ENCODE results near the gene NDN.

NDN gene

GRCh38 chr15:23647421-23648370 lies 39.4 kb downstream of the NDN start, which contains the start of gene MAGEL2:
Gene MAGEL2, minus strand, starts transcription at chr15:23647867. Its CDS starts 125 bp downstream, at chr15:23647742.
- H3K27ac Mint-ChIP-seq, result no peak within 1 kb of the TSS
- H3K27me3 Mint-ChIP-seq (ENCODE audit: low read depth), result peaks cover 4% of the 10 kb centered on the region
- no peaks in the 10 kb centered on the region for H3K9me3 Mint-ChIP-seq
- H3K4me1 Mint-ChIP-seq (ENCODE audit: low read depth), result no peaks in the 10 kb centered on the region
- DNase-seq (ENCODE audit: low spot score), result no peak
- no peaks in the 10 kb centered on the region for H3K36me3 Mint-ChIP-seq (ENCODE audit: low read depth)
- no peak within 1 kb of the TSS for H3K4me3 Mint-ChIP-seq

DNA sequence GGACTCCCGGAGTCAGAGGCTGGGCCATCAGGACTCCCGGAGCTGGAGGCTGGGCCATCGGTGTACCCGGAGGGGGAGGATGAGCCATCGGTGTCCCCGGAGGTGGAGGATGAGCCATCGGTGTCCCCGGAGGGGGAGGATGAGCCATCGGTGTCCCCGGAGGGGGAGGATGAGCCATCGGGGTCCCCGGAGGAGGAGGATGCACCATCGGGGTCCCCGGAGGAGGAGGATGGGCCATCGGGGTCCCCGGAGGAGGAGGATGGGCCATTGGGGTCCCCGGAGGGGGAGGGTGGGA lies 40.2 kb downstream of the NDN start:
- no peak for DNase-seq (ENCODE audit: low spot score)
- Mint-ChIP-seq H3K36me3 (ENCODE audit: low read depth) (no peaks in the 10 kb centered on the region), H3K4me3 (no peak overlapping the region), H3K27me3 (ENCODE audit: low read depth) (peaks cover 4% of the 10 kb centered on the region), H3K27ac (no peak overlapping the region), H3K4me1 (ENCODE audit: low read depth) (no peaks in the 10 kb centered on the region), H3K9me3 (no peaks in the 10 kb centered on the region)

DNA sequence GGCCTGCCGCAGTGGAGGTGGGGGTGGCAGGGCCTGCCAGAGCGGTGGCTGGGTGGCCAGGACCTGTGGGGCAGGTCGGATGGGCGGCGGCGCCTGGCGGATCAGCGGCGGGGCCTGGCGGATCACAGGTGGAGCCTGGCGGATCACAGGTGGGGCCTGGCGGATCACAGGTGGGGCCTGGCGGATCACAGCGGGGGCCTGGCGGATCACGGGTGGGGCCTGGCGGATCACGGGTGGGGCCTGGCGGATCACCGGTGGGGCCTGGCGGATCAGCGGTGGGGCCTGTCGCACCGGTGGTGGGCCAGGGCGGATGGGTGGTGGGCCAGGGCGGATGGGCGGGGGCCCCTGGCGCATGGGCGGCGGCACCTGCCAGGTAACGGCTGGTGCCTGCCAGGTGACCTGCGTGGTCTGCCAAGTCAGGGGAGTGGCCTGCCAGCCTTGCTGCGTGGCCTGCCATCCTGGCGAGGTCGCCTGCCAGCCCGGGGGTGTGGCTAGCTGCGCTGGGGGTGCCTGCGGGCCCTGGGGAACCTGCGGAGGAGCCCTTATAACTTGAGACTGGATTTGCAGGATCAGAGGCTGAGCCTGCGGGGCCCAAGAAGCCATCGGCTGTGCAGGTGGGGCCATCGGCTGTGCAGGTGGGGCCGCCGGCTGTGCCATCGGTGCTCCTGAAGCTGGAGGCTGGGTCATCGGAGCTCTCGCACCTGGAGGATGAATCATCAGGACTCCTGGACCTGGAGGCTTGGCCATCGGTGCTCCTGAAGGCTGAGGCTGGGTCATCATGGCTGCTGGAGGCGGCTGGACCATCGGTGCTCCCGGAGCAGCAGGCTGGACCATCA lies 40.7 kb downstream of the NDN start:
- Mint-ChIP-seq H3K4me3 (no peak overlapping the region), H3K27me3 (ENCODE audit: low read depth) (peaks cover 4% of the 10 kb centered on the region), H3K27ac (no peak overlapping the region), H3K4me1 (ENCODE audit: low read depth) (no peaks in the 10 kb centered on the region), H3K9me3 (no peaks in the 10 kb centered on the region), H3K36me3 (ENCODE audit: low read depth) (no peaks in the 10 kb centered on the region)
- DNase-seq (ENCODE audit: low spot score), result no peak

DNA sequence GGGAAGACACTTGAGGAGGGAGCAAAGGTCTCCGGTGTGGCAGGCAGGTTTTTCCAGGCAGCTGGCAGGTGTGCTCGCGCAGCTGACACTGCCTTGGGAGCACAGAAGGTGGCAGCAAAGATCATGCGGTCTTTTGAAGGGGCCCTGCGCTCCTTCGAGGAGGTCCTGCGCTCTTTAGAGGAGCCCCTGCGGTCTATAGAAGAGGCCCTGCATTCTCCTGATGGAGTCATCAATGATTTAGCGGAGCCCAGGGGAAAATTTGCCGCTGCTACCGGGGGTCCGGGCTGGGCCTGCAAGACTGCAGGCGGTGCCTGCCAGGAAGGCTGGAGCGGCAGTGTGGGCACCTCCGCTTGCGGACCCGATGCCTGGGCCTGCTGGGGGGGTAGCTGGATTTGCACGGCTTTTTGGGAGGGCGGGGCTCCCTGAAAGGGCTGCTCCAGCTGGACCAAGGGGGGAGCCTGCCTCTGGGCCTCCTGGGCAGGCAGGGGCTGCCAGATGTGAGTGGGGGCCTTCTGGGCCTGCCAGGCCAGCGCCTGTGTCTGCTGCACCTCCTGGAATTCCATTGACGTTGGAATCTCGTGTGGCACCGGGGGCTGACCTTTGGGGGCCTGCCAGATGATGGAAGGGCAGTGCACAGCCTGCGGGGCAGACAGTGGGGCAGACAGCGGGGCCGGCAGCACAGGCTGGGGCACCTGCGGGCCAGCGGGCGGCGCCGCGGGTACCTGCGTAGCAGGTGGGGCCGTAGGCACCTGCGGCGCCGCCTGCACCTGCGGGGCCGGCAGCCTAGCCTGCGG lies 41.5 kb downstream of the NDN start:
- Mint-ChIP-seq H3K27me3 (ENCODE audit: low read depth) (peaks cover 4% of the 10 kb centered on the region), H3K4me3 (no peak overlapping the region), H3K4me1 (ENCODE audit: low read depth) (no peaks in the 10 kb centered on the region), H3K9me3 (no peaks in the 10 kb centered on the region), H3K36me3 (ENCODE audit: low read depth) (no peaks in the 10 kb centered on the region), H3K27ac (no peak overlapping the region)
- no peak for DNase-seq (ENCODE audit: low spot score)

- Mint-ChIP-seq H3K36me3 (ENCODE audit: low read depth) (no peaks in the 10 kb centered on the region), H3K9me3 (no peaks in the 10 kb centered on the region), H3K27me3 (ENCODE audit: low read depth) (peaks cover 4% of the 10 kb centered on the region), H3K4me1 (ENCODE audit: low read depth) (no peaks in the 10 kb centered on the region), H3K4me3 (no peak overlapping the region), H3K27ac (no peak overlapping the region)
- no peak for DNase-seq (ENCODE audit: low spot score)
These were observed 42.3 kb downstream of the NDN start for GRCh38 chr15:23644829-23645228.

- no peaks in the 10 kb centered on the region for H3K4me1 Mint-ChIP-seq (ENCODE audit: low read depth)
- no peak overlapping the region for H3K27ac Mint-ChIP-seq
- H3K9me3 Mint-ChIP-seq, result no peaks in the 10 kb centered on the region
- H3K27me3 Mint-ChIP-seq (ENCODE audit: low read depth), result no peaks in the 10 kb centered on the region
- H3K36me3 Mint-ChIP-seq (ENCODE audit: low read depth), result no peaks in the 10 kb centered on the region
- no peak overlapping the region for H3K4me3 Mint-ChIP-seq
- DNase-seq (ENCODE audit: low spot score), result peak; percentile 10
These were observed 44.6 kb downstream of the NDN start for GRCh38 chr15:23642413-23643044.

Data from T-helper 2 cell treated with Interferon-gamma antibody and Interleukin-4, amounts not matched to agents 5 μg/mL and 100 μg/mL, for 36 hours (primary cell).